ENCODE results near the gene DPYD.

DPYD gene

GRCh38 chr1:97803026-97803425 is 117.8 kb downstream of the DPYD start:
- no peak overlapping the region for H3K4me3 ChIP-seq (ENCODE audit: low read length)
- no peak for TF ChIP-seq ZNF274 (IDR thresholded peaks at IDR 0.05; ENCODE audit: low read depth, low read length)

- no peak for TF ChIP-seq ZNF274 (IDR thresholded peaks at IDR 0.05; ENCODE audit: low read depth, low read length)
- no peak overlapping the region for H3K4me3 ChIP-seq (ENCODE audit: low read length)
Measured at GRCh38 chr1:97802011-97802410, 118.8 kb downstream of the DPYD start.

GRCh38 chr1:97797403-97798183 is 123.2 kb downstream of the DPYD start:
- TF ChIP-seq ZNF274 (IDR thresholded peaks at IDR 0.05; ENCODE audit: low read depth, low read length), result no peak
- no peak overlapping the region for H3K4me3 ChIP-seq (ENCODE audit: low read length)

- TF ChIP-seq ZNF274 (IDR thresholded peaks at IDR 0.05; ENCODE audit: low read depth, low read length), result no peak
Measured at GRCh38 chr1:97796711-97797110, 124.1 kb downstream of the DPYD start.

DNA sequence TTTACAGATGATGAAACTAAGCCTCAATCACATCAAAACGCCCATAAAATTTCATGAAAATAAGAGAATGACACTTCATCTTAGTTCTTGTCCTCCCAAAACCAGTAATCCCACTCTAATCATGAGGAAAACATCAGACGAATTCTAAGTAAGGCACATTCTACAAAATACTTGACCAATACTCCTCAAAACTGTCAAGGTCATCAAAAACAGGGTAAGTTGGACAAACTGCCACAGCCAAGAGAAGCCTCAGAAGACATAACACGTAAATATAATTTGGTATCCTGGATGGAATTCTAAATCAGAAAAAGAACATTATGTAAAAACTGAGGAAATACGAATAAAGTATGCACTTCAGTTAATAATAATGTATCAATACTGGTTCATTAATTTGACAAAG is 128.2 kb downstream of the DPYD start:
- no peak overlapping the region for H3K4me3 ChIP-seq (ENCODE audit: low read length)
- no peak for TF ChIP-seq ZNF274 (IDR thresholded peaks at IDR 0.05; ENCODE audit: low read depth, low read length)

More at GRCh38 chr1:97796711-97797110, 124.1 kb downstream of the DPYD start:
- no peak overlapping the region for H3K4me3 ChIP-seq (ENCODE audit: low read length)

DNA sequence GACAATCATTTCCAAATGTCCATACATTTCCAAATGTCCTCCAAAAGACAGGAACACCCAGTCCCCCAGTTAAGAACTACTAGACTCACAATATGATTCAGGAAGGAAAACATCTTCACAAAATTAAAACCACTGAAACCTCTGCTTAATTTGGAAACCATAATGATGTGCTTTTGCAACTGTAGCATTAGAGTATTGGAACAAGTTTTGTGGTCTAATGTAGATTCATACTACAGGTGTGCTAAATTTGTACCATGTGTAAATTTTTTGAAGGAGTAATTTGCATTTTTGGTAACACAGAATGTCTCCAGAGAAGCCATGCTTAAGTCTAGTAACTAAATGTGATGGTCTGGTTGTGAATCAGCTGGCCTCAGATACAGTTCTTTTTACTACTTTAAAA is 129.6 kb downstream of the DPYD start:
- H3K4me3 ChIP-seq (ENCODE audit: low read length), result no peak overlapping the region

GRCh38 chr1:97787231-97787630 is 133.6 kb downstream of the DPYD start:
- H3K4me3 ChIP-seq (ENCODE audit: low read length), result no peak overlapping the region
- no peak for TF ChIP-seq ZNF274 (IDR thresholded peaks at IDR 0.05; ENCODE audit: low read depth, low read length)

More for the DNA sequence above, 129.6 kb downstream of the DPYD start:
- no peak for TF ChIP-seq ZNF274 (IDR thresholded peaks at IDR 0.05; ENCODE audit: low read depth, low read length)

DNA sequence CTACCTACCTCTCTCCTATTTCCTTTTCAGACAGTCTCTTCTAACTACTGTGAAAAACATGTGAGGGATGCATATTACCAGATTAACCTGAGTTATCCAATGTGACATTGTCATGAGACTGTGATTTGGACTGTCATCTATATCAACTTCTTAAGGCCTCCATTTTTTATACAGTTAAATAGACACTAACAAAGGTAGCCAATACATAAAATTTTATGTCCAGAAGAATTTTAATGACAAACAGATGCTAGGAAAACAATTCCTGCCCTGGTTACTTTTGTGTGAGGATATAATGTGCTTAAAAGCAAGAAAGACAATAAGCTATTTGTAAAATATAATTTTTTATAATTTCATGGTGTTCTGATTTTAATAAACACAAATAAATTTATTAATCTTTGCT is 136.2 kb downstream of the DPYD start:
- no peak for TF ChIP-seq ZNF274 (IDR thresholded peaks at IDR 0.05; ENCODE audit: low read depth, low read length)
- no peak overlapping the region for H3K4me3 ChIP-seq (ENCODE audit: low read length)

GRCh38 chr1:97783751-97784150 is 137.1 kb downstream of the DPYD start:
- no peak for TF ChIP-seq ZNF274 (IDR thresholded peaks at IDR 0.05; ENCODE audit: low read depth, low read length)
- no peak overlapping the region for H3K4me3 ChIP-seq (ENCODE audit: low read length)

- H3K4me3 ChIP-seq (ENCODE audit: low read length), result no peak overlapping the region
- no peak for TF ChIP-seq ZNF274 (IDR thresholded peaks at IDR 0.05; ENCODE audit: low read depth, low read length)
Measured at GRCh38 chr1:97781762-97782337, 139.0 kb downstream of the DPYD start.

GRCh38 chr1:97780884-97781283 is 139.9 kb downstream of the DPYD start:
- no peak for TF ChIP-seq ZNF274 (IDR thresholded peaks at IDR 0.05; ENCODE audit: low read depth, low read length)
- H3K4me3 ChIP-seq (ENCODE audit: low read length), result no peak overlapping the region

DNA sequence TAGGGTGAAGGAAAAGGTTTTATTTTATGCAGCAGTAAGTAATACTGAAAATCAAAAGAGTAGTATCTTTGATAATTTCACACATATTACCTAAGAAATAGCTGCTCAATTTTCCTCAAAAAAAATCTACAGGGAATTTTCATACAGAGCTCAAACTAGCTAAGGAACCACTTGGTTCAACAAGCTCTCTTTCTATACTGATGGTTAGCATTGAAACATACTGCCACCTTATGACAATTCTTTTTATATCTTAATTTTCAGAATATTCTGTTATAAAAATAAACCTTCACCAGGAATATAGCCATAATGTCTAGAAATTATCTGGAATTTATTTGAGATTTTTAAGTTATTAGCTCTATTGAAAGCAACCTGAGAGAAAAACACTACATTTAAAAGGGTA is 142.1 kb downstream of the DPYD start:
- TF ChIP-seq ZNF274 (IDR thresholded peaks at IDR 0.05; ENCODE audit: low read depth, low read length), result no peak
- H3K4me3 ChIP-seq (ENCODE audit: low read length), result no peak overlapping the region

DNA sequence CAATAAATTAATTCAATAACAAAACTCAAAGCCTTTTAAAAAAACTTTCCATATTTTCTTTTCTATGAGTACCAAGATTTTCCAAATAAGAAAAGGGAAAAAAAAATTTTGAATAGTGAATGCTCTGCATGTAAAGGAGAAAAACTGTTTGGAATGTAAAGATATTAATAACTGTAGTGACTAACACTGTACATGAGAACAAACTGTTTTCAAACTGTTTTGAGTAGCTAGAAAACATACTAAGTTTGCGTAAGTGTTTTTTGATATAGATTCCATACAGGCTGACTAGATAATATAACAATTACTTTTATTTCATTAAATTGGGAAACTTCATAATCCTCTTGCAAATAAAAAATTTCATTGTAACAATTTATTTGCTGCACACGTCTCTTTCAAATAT is 150.5 kb downstream of the DPYD start:
- TF ChIP-seq ZNF274 (IDR thresholded peaks at IDR 0.05; ENCODE audit: low read depth, low read length), result no peak
- no peak overlapping the region for H3K4me3 ChIP-seq (ENCODE audit: low read length)

DNA sequence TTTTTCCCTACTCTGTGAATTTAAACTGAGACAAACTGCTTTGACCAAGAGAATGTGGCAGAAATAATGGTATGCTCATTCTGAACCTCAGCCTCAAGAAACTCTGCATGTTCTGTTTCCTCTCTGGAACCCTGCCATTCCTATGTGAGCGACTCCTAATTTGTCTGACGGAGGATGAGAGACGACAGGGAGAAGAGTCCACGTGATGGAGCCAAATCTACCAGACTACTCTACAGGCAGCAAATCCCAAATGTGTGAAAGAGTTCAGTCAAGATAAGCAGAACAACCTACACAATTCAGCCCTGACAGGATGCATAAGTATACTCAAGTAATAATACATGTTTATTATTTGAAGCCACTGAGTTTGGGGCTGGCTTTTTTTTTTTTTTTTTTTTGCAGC is 153.5 kb downstream of the DPYD start:
- TF ChIP-seq ZNF274 (IDR thresholded peaks at IDR 0.05; ENCODE audit: low read depth, low read length), result no peak
- H3K4me3 ChIP-seq (ENCODE audit: low read length), result no peak overlapping the region

DNA sequence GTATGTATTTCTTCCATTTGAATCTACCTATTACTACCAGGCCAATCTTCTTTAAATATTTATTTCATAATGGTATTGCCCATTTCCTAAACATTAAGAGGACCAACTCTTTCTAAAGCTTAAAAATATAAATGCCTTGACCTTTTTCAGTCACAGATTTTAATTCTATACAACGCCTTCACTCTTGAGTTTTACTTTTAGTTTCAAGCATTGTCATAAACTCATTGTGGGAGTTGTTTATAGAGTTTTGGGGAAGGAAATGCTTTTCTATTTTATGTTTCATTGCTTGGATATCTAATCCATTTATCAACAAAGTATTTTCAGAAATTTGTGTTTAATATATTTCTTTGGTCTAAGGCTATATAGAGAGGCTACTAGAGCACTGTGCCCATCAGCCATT is 155.8 kb downstream of the DPYD start:
- H3K4me3 ChIP-seq (ENCODE audit: low read length), result no peak overlapping the region
- TF ChIP-seq ZNF274 (IDR thresholded peaks at IDR 0.05; ENCODE audit: low read depth, low read length), result no peak

Data from GM08714 (cell line).